Raji (cell line): ENCODE results near the gene EXOSC2.

ENCODE experiments used
- POLR2A ChIP-seq: IDR thresholded peaks from 2 replicates; pipeline ENCODE4 v1.6.1; 2011; ENCODE audit warnings: low read depth, low read length, control low read depth; ENCODE audit not compliant: insufficient read depth

Gene EXOSC2

DNA sequence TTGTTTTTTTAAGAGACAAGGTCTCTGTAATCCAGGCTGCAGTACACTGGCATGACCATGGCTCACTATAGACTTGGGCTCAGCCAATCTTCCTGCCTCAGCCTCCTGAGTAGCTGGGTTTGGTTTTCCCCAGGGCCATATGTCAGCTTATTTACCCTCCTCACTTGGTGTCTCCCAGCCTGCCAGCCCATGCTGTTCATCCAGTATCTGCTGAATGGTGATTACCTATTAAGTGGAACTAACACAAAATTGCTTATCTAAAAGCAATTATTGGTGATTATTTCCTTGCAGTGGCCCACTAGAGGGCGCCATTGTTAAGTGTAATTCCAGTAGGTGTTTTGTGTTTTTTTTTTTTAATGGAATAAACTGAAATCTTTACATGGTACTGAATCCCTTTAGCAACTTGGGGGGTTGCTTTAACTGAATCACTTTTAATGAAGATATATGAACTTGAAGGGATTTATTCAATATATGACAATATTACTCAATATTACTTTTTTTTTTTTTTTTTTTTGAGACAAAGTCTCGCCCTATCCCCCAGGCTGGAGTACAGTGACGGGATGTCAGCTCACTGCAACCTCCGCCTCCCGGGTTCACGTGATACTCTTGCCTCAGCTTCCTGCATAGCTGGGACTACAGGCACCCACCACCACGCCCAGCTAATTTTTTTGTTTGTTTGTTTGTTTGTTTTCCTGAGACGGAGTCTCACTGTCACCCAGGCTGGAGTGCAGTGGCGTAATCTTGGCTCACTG lies 13.8 kb downstream of the EXOSC2 start:
- 0 out of 2 replicates have a peak, but pooled peaks have one; percentile 14 for TF ChIP-seq POLR2A

DNA sequence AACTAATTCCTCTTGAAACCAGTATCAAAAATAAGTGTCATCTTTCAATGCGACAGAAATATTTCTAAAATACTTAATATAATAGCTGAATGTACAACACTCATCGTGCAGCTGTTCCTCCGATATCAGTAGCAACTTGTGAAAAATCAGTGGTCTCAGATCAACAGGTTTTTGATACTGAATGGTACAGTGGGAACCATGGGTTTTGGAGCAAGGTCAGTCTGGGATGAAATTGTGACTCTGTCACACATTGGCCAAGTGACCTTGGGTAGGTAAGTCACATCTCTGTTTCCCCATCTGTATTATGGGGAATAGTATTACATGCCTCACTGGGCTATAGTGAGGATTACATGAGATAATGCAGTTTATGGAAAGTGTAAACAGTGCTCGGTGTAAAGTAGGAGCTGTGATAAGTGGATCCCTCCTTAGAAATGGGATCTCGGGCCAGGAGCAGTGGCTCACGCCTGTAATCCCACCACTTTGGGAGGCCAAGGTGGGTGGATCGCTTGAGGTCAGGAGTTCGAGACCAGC lies 17.3 kb downstream of the EXOSC2 start:
- no peak for TF ChIP-seq POLR2A

DNA sequence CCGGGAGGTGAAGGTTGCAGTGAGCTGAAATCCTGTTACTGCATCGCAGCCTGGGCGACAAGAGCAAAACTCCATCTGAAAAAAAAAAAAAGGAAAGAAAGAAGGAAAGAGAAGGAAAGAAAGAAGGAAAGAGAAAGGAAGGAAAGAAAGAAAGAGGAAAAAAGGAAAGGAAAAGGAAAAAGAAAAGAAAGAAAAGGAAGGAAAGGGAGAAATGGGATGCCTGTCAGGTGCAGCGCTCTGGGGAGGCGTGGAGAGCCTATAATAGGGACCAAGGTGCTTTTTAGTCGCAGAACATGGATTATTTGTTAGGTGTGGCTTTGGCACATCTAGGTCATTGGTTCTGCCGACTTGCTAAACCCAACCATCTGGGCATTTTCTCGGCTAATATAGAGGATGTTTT lies 17.9 kb downstream of the EXOSC2 start:
- TF ChIP-seq POLR2A, result no peak

DNA sequence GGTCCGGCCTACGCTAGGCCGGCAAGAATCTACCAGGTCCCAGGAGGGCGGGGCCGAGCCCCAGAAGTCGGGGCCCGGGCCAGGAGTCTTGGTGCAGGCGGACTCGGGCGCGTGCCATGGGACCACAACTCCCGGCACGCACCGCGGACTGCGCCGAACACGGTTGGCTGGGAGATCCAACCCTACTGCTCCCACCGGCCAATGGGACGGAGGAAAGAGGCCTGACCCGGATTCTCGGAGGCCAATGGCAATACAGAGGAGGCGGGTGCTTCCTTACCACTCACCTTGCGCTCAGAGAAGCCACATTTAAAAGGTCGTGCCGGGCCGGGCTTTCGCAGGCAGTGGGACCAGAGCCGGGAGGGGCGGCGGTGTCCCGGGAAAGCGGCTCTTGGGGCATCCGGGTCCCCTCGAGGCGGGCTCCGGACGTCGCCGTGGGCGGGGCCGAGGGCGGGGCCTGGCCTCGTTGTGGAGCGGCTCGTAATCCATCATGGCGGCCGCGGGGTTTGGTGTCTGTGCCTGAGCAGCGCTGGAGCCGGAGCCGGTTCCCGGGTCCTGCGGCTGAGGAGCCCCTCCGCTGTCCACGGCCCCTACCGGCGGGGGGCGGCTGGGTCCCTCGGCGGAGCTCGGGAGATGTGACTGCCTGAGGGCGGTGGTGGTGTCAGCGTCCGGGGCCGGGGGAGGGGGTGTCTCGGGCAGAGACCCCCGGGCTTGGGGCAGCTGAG lies 19.1 kb downstream of the EXOSC2 start:
- peak; percentile 61 for TF ChIP-seq POLR2A

DNA sequence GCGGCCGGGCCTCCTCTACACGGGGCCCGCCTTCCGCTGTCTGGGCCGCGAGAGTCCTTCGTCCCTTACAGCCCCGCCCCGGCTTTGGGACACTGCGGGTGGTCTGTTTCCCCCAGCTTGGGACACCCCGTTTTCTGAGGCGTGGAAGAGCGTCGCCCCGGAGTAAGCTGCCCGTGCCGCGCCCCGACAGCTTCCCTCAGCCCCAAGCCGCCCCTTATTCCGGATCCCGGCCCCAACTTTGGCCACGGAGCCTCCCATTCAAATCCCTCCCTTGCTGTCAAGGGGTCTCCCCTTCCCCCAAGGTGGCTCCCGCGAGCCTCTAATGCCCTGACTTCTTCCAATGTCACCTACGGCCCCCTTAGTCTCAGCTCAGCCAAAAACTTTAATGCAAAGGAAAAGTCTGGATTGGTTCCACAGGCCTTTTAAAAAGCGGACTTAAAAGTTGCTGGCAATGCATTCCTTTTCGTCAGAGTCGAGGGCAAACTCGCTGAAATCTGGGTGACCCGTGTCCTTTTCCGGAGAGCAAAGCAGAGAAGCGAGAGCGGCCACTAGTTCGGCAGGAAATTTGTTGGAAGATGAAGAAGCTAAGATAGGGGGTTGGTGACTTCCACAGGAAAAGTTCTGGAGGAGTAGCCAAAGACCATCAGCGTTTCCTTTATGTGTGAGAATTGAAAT lies 19.8 kb downstream of the EXOSC2 start:
- TF ChIP-seq POLR2A, result no peak

DNA sequence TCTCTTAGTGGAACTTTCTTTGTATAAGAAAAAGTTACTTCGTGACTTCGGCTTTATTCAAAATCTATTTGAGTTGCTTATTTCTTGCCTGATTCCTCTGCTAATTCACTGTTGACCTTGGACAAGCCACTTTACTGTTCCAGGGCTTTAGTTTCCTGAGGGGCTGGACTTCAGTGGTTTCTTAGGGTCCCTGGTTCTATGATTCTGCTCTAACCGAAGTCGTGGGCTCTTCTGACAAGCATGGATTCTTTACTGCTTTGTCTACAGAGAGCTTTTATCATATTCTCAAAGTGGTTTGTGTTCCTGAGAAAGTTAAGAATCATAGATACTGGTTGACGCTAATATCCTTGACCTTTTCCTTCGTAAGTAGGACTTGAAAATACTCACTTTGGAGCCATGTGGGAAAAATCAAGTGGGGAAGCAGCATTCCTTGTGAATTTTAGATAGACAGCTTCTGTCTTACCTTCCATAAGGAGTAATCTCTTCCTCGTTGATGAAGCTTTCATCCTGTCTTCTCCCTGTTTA lies 21.1 kb downstream of the EXOSC2 start:
- no peak for TF ChIP-seq POLR2A

DNA sequence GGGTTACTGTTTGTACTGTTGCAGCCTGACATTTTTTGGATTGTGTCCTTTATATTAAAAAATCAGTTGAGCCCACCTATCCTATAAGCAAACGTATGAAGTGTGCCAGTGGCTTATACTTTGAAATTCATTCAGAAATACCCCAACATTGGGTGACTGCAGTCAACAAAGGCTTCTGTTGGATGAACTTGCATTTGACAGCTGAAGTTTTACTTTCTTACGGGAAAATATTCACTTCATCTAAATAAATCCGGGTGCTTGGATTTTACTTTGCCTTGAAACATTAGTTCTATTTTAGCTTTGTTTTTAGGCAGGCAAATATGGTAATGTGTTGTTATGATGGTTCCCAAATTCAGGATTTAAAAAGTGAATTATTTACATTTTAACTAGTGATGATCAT lies 21.7 kb downstream of the EXOSC2 start:
- no peak for TF ChIP-seq POLR2A

DNA sequence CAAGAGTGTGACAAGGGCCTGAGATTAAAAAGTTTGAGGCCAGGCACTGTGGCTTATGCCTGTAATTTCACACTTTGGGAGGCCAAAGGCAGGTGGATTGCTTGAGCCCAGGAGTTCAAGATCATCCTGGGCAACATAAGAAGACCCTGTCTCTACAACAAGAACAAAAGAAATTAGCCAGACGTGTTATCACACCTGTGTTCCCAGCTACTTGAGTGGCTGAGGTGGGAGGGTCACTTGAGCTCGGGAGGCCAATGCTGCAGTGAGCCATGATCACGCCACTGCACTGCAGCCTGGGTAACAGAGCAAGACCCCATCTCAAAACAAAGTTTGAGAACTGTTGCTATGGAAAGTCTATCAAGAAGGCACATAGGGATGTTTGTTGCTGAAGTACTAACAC lies 25.0 kb downstream of the EXOSC2 start:
- TF ChIP-seq POLR2A, result no peak

DNA sequence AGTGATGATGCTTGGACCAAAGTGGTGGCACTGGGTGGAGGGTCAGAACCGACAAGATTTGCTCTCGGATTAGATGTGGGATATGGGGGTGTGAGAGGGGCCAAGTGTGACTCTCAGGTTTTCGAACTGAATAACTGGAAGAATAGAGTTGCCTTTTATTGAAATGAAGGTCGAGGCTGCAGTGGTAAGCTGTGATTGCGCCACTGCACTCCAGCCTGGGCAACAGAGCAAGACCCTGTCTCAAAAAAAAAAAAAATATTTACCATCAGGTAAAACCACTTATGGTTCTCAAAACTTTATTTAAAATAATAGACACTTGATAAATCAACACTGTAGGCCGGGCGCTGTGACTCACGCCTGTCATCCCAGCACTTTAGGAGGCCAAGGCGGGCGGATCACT lies 27.2 kb downstream of the EXOSC2 start:
- TF ChIP-seq POLR2A, result no peak

DNA sequence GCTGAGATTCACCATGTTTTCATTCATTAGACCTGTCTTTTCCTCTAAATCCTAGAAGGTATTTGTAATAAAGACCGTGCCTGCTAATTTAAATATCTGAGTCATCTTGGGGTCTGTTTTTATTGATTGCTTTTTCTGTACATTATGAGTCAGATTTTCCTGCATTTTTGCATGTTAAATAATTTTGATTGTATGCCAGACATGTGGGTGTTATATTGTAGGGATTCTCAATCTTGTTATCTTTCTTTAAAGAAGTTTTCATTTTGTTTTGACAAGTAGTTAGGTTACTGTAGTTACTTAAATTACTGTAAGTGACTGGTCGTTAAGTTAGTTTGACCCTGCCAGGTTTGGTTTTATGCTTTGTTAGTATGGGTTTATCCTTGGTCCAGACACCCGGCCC lies 35.1 kb downstream of the EXOSC2 start:
- TF ChIP-seq POLR2A, result no peak

DNA sequence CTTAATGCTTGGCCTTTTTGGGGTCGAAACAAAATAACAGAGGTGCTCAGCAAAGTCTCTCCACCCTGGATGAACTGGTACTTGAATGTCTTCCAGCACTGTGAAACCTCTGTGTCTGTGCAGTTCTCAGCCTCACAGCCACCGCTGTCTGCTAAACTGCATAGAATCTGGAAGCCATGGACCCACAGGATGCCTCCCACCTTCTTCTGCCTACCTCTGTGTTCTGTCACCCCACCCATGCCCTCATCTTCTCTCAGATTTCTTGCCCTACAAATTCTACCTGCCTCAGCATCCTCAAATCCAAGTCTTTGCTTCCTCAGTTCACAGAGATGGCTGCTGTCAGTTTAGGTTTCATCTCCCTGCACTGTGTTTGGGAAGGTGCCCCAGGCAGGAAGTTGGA lies 35.6 kb downstream of the EXOSC2 start:
- TF ChIP-seq POLR2A, result no peak

DNA sequence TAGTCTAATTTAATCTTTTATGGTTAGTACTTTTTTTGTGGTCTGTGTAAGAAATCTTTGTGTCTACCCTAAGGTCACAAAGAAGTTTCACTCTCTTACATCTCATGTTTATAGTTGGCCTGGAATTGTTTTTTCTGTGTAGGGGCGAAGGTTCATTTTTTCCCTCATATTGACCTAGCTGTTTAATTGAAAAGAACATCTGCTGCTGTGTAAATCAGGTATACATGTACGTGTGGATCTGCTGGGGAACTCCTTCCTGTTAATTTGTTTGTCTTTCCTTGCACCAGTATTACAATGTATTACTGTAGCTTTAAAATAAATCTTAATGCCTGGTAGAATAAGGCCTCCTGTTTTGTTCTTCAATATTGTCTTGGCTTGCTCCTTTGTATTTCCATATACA lies 37.8 kb downstream of the EXOSC2 start:
- no peak for TF ChIP-seq POLR2A

DNA sequence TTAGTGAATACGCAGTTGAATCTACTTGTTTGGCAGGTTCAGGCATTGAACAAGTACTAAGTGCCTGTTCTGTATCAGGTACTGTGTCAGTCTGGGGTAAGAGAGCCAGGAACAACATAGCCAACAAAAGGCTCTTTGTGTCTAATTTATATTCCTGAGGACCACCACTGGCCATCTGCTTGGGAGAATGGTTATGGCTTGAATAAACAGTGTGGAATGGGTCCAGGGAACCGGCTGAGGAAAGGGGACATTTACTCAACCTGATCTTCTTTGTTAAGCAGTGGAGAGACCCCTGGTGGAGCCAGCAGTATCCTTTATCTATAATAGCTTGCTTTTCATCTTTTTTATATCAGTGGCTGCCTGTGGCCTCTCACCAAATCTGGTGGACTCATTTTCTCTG lies 38.6 kb downstream of the EXOSC2 start:
- TF ChIP-seq POLR2A, result no peak

DNA sequence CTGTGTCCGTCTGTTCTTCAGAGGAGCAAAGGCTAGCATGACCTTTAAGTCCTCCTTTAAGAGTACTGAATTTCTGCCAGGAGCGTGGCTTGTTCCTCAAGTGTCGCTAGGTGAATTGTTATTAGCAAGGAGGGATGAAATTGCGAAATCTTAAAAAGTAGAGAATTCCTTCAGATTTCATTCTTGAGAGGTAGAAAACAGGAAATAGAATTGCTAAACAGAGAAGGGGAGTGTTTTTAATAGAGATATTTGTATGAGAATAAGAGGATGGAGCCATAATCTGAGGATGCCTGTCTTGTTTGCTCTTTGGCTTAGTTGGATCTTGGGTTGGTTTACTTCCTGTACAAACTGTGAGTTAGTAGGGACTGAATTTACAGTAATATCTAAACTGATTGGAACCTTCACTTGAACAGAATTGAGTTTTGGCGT lies 39.2 kb downstream of the EXOSC2 start:
- TF ChIP-seq POLR2A, result no peak

DNA sequence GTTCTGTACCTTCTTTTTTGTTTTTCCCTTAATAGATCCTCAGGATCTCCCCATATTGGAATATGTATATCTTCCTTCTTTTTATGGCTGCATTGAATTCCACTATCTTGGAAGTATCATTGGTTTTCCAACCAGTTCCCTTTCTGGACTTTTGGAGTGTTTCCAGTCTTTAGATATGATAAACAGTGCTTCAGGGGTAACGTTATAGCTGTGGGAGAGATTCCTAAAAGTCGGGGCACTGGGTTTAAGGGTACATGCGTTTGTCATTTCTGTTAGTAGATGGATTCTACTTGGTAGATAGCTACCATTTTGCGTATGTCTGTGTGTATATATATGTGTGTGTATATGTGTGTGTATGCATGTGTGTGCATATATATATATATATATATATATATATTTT lies 42.0 kb downstream of the EXOSC2 start:
- no peak for TF ChIP-seq POLR2A

DNA sequence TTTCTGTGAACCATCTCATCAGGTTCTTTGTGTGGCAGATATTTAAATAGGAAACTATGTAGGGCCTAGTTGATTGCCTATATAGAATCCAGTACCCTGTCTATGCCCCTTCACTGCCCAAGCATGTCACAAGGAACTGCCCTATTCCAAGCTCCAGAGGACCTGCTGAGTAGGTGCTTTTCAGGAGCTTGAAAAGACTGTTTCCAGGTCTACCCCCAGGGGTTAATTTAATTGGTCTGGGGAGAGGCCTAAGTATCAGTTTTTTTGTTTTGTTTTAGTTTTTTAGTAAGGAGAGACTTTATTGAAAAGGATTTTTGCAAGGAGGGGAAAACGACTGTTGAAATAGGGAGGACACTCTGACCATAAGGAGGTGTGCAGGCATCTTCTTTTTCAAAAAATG lies 43.3 kb downstream of the EXOSC2 start:
- TF ChIP-seq POLR2A, result no peak

DNA sequence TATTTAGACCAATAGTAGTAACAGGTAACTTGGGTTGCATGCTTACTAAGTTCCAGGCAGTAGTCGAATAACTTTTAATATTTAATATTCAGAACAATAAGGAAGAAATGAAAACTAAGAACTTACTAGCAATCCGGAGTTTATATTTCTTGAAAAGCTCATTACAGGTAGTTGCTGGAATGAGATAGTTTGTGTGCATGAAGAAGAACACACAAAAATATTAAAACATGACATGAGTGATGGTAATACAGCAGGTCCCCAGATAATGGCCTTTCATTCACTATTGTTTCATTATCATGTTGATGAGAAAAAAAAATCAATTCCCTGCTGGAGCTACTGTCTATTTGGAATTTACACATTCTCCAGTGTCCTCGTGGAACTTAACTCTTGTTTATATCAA lies 44.7 kb downstream of the EXOSC2 start:
- TF ChIP-seq POLR2A, result no peak
